CD8-positive, alpha-beta memory T cell (primary cell): ENCODE measurements around the gene DRC7. TPM values are rescaled to one million over a fixed set of nuclear protein-coding genes. Genes with fewer than 3 reads are reported as not detected.

ENCODE experiments used
- CTCF ChIA-PET: fragments of 350-600 bp; sonication (Branson Sonifier 250); formaldehyde crosslinking; loops from one replicate; lab custom pipeline; 2021; ENCODE audit warnings: antibody characterized with exemption; lab: Charles Lee
- POLR2A ChIA-PET: fragments of 350-600 bp; sonication (Branson Sonifier 250); formaldehyde crosslinking; loops from one replicate; lab custom pipeline; 2021; ENCODE audit warnings: antibody characterized with exemption; lab: Charles Lee
- DNase-seq, 5 donors: peaks; one replicate each; pipeline versions ENCODE4 v3.0.0 to v3.0.0-alpha.2; 2020 to 2022; ENCODE audit warnings: mixed read lengths in 1 of 5
- H3K27ac ChIP-seq: one replicate; pipeline ENCODE4 v1.7.0; 2013; ENCODE audit warnings: low read depth, mild to moderate bottlenecking, low read length, moderate library complexity
- H3K27me3 ChIP-seq: 2 replicates; pipeline ENCODE4 v1.7.0; 2013; ENCODE audit warnings: low read length, mild to moderate bottlenecking; ENCODE audit not compliant: insufficient read depth, poor library complexity, severe bottlenecking
- H3K36me3 ChIP-seq: 2 replicates; pipeline ENCODE4 v1.7.0; 2013; ENCODE audit warnings: mild to moderate bottlenecking, low read length, moderate library complexity; ENCODE audit not compliant: insufficient read depth
- H3K4me1 ChIP-seq: 2 replicates; pipeline ENCODE4 v1.7.0; 2013; ENCODE audit warnings: mild to moderate bottlenecking, low read length, moderate library complexity; ENCODE audit not compliant: insufficient read depth
- H3K4me3 ChIP-seq: 2 replicates; pipeline ENCODE4 v1.7.0; 2013; ENCODE audit warnings: mild to moderate bottlenecking, low read length
- H3K9me3 ChIP-seq: 2 replicates; pipeline ENCODE4 v1.7.0; 2013; ENCODE audit warnings: mild to moderate bottlenecking, low read length
- H3K27ac Mint-ChIP-seq, 8 donors: one replicate each; pipeline ENCODE4 v1.8.0; 2020 to 2021; ENCODE audit warnings: mixed read lengths in 8 of 8, mild to moderate bottlenecking in 6 of 8, inconsistent platforms in 3 of 8, moderate library complexity in 3 of 8
- H3K27me3 Mint-ChIP-seq, 2 donors: one replicate each; pipeline ENCODE4 v1.8.0; 2020 to 2021; ENCODE audit warnings: mixed read lengths in 2 of 2, mild to moderate bottlenecking in 1 of 2, moderate library complexity in 1 of 2
- H3K36me3 Mint-ChIP-seq, 3 donors: one replicate each; pipeline ENCODE4 v1.8.0; 2020 to 2021; ENCODE audit warnings: mixed read lengths in 3 of 3, inconsistent platforms in 1 of 3, mild to moderate bottlenecking in 1 of 3
- H3K4me1 Mint-ChIP-seq, 3 donors: one replicate each; pipeline ENCODE4 v1.8.0; 2020 to 2021; ENCODE audit warnings: mixed read lengths in 3 of 3, inconsistent platforms in 1 of 3, mild to moderate bottlenecking in 1 of 3
- H3K4me3 Mint-ChIP-seq, 7 donors: one replicate each; pipeline ENCODE4 v1.8.0; 2020 to 2021; ENCODE audit warnings: mixed read lengths in 7 of 7, mild to moderate bottlenecking in 6 of 7, moderate library complexity in 4 of 7, inconsistent platforms in 2 of 7
- H3K9me3 Mint-ChIP-seq, 5 donors: one replicate each; pipeline ENCODE4 v1.8.0; 2020 to 2022; ENCODE audit warnings: mixed read lengths in 5 of 5, mild to moderate bottlenecking in 3 of 5, moderate library complexity in 2 of 5, inconsistent platforms in 1 of 5
- polyA plus RNA-seq: library from polyadenylated mRNA; unstranded; fragments of 300-500 nt; fragmentation: Illumina TruSeq; gene quantifications from one replicate; pipeline ENCODE4 v1.2.3, GENCODE V29; 2021
- total RNA-seq, 2 experiments: library from RNA; stranded (reverse); gene quantifications; one replicate each; pipeline ENCODE4 v1.2.3, GENCODE V29; 2021

The DRC7 gene
- total and polyA plus RNA-seq, 3 experiments from 2014 or later: not detected

DNA sequence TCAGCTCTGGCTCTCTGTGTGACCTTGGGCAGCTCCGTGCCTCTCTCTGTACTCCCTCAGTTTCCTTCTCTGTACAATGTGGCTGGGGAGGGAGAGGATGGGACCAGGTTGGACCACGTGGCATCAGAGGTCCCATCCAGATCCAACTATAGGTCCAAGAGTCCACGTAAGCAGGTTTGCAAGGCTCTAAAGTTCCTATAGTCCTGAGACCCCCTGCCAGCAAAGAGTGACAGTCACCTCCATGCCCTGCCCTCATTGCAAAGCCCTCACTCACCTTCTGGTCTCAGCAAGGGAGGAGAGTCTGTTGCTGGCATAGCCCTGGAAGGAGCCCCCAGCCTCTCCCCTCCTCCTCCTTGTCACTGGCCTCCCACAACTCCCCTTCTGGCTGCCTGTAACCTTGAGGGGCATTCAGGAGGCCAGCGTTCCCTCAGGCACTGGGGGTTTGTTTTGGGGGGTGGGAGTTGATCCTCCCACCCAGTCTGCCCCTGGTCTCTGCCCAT lies 6.1 kb upstream of the DRC7 start:
- ChIA-PET CTCF (no interaction called here), POLR2A (no interaction called here)
- H3K4me1 ChIP-seq: peaks cover 13% of the 10 kb centered on the region
- H3K27ac ChIP-seq: peak overlapping the region; percentile 71
- Mint-ChIP-seq H3K27ac (peak overlapping the region in 7 of 8 donors; percentile 30 to 94 (median 66)), H3K27me3 (peaks cover 1 to 4% of the 10 kb centered on the region in 2 donors), H3K4me1 (peaks cover 13 to 17% (median 13%) of the 10 kb centered on the region in 3 donors), H3K4me3 (no peak overlapping the region), H3K9me3 (no peaks in the 10 kb centered on the region), H3K36me3 (peaks cover 0 to 1% (median 0%) of the 10 kb centered on the region in 3 donors)
- H3K36me3 ChIP-seq: no peaks in the 10 kb centered on the region
- H3K9me3 ChIP-seq: no peaks in the 10 kb centered on the region
- H3K4me3 ChIP-seq: no peak overlapping the region
- DNase-seq: no peak
- no peaks in the 10 kb centered on the region for H3K27me3 ChIP-seq

GRCh38 chr16:57688987-57689761 lies 5.4 kb upstream of the DRC7 start:
- H3K4me3 ChIP-seq: no peak overlapping the region
- H3K27me3 Mint-ChIP-seq: peaks cover 2 to 4% of the 10 kb centered on the region in 2 donors
- no peaks in the 10 kb centered on the region for H3K36me3 ChIP-seq
- H3K9me3 Mint-ChIP-seq: no peaks in the 10 kb centered on the region
- peaks cover 13 to 17% (median 13%) of the 10 kb centered on the region in 3 donors for H3K4me1 Mint-ChIP-seq
- H3K36me3 Mint-ChIP-seq: peaks cover 0 to 1% (median 0%) of the 10 kb centered on the region in 3 donors
- H3K9me3 ChIP-seq: no peaks in the 10 kb centered on the region
- H3K4me1 ChIP-seq: peaks cover 13% of the 10 kb centered on the region
- CTCF ChIA-PET: interaction anchor here (1.3 kb wide), 1 partner anchor 67 kb away, joined by 4 read pairs; no protein-coding TSS in a partner anchor
- peak overlapping the region in 5 of 7 donors; percentile 4 to 67 (median 63) for H3K4me3 Mint-ChIP-seq
- DNase-seq: no peak
- POLR2A ChIA-PET: no interaction called here
- H3K27me3 ChIP-seq: no peaks in the 10 kb centered on the region
- peak overlapping the region; percentile 38 to 94 (median 84) for H3K27ac Mint-ChIP-seq
- peak overlapping the region; percentile 71 for H3K27ac ChIP-seq

- Histone ChIP-seq H3K27ac (peak overlapping the region; percentile 71), H3K4me1 (peaks cover 13% of the 10 kb centered on the region), H3K27me3 (no peaks in the 10 kb centered on the region), H3K9me3 (no peaks in the 10 kb centered on the region), H3K36me3 (no peaks in the 10 kb centered on the region), H3K4me3 (peak overlapping the region; percentile 43)
- peak; percentile 6 to 73 (median 63) for DNase-seq
- Mint-ChIP-seq H3K27ac (peak overlapping the region; percentile 38 to 94 (median 81)), H3K9me3 (no peaks in the 10 kb centered on the region), H3K4me1 (peaks cover 15 to 21% (median 16%) of the 10 kb centered on the region in 3 donors), H3K36me3 (peaks cover 0 to 1% (median 0%) of the 10 kb centered on the region in 3 donors), H3K4me3 (peak overlapping the region in 5 of 7 donors; percentile 19 to 67 (median 53)), H3K27me3 (peaks cover 2 to 4% of the 10 kb centered on the region in 2 donors)
- POLR2A ChIA-PET: no interaction called here
- CTCF ChIA-PET: interaction anchor here (1.3 kb wide), 1 partner anchor 66 kb away, joined by 4 read pairs; no protein-coding TSS in a partner anchor
These were observed 4.6 kb upstream of the DRC7 start for GRCh38 chr16:57689762-57690558.

- Mint-ChIP-seq H3K4me3 (no peak overlapping the region), H3K4me1 (peaks cover 15 to 22% (median 16%) of the 10 kb centered on the region in 3 donors), H3K27ac (peak overlapping the region in 4 of 8 donors; percentile 14 to 66 (median 48)), H3K27me3 (peaks cover 2 to 10% of the 10 kb centered on the region in 2 donors), H3K36me3 (peaks cover 0 to 1% (median 0%) of the 10 kb centered on the region in 3 donors), H3K9me3 (no peaks in the 10 kb centered on the region)
- DNase-seq: no peak
- ChIA-PET CTCF (interaction anchor here (1.3 kb wide), 1 partner anchor 66 kb away, joined by 4 read pairs; no protein-coding TSS in a partner anchor), POLR2A (no interaction called here)
- H3K4me3 ChIP-seq: no peak overlapping the region
- H3K27ac ChIP-seq: no peak overlapping the region
- no peaks in the 10 kb centered on the region for H3K9me3 ChIP-seq
- no peaks in the 10 kb centered on the region for H3K27me3 ChIP-seq
- no peaks in the 10 kb centered on the region for H3K36me3 ChIP-seq
- H3K4me1 ChIP-seq: peaks cover 13% of the 10 kb centered on the region
These were observed 3.7 kb upstream of the DRC7 start for GRCh38 chr16:57690782-57691471.

GRCh38 chr16:57692636-57693035 lies 2.0 kb upstream of the DRC7 start:
- peaks cover 13% of the 10 kb centered on the region for H3K4me1 ChIP-seq
- no peaks in the 10 kb centered on the region for H3K9me3 ChIP-seq
- no peak overlapping the region for H3K27ac ChIP-seq
- Mint-ChIP-seq H3K36me3 (peaks cover 0 to 1% (median 0%) of the 10 kb centered on the region in 3 donors), H3K27ac (no peak overlapping the region), H3K9me3 (no peaks in the 10 kb centered on the region), H3K4me1 (peaks cover 15 to 22% (median 16%) of the 10 kb centered on the region in 3 donors), H3K4me3 (no peak overlapping the region), H3K27me3 (peaks cover 2 to 10% of the 10 kb centered on the region in 2 donors)
- DNase-seq: no peak
- no peak overlapping the region for H3K4me3 ChIP-seq
- no peaks in the 10 kb centered on the region for H3K27me3 ChIP-seq
- CTCF ChIA-PET: no interaction called here
- H3K36me3 ChIP-seq: no peaks in the 10 kb centered on the region
- POLR2A ChIA-PET: no interaction called here

DNA sequence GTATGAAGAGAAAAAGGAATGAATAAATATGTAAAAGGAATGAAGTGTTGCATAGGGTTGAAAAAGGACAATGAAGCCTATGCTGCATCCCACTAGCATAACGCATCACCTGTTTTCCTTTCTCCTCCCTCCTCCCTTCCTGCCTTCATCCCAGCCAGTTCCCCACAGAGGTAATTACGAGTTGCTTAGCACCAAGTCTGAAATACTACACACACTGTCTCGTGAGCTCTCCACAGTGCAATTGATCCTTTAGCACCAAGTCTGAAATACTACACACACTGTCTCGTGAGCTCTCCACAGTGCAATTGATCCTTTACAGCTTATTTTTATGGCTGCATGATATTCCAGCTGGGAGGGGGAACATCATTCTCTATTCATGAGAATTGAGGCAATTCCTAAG lies 1.1 kb upstream of the DRC7 start:
- POLR2A ChIA-PET: no interaction called here
- Histone ChIP-seq H3K27me3 (no peaks in the 10 kb centered on the region), H3K27ac (no peak overlapping the region), H3K9me3 (no peaks in the 10 kb centered on the region), H3K4me1 (peaks cover 13% of the 10 kb centered on the region), H3K4me3 (no peak overlapping the region), H3K36me3 (no peaks in the 10 kb centered on the region)
- H3K4me1 Mint-ChIP-seq: peaks cover 15 to 17% (median 16%) of the 10 kb centered on the region in 3 donors
- no peak for DNase-seq
- H3K4me3 Mint-ChIP-seq: no peak overlapping the region
- H3K27ac Mint-ChIP-seq: no peak overlapping the region
- H3K9me3 Mint-ChIP-seq: no peaks in the 10 kb centered on the region
- CTCF ChIA-PET: no interaction called here
- peaks cover 0 to 1% (median 0%) of the 10 kb centered on the region in 3 donors for H3K36me3 Mint-ChIP-seq
- peaks cover 2 to 10% of the 10 kb centered on the region in 2 donors for H3K27me3 Mint-ChIP-seq

- no peak for DNase-seq
- Mint-ChIP-seq H3K9me3 (no peaks in the 10 kb centered on the region), H3K27me3 (peaks cover 2 to 10% of the 10 kb centered on the region in 2 donors), H3K27ac (no peak overlapping the region), H3K36me3 (peaks cover 0 to 1% (median 0%) of the 10 kb centered on the region in 3 donors), H3K4me3 (no peak overlapping the region), H3K4me1 (peaks cover 13 to 15% (median 14%) of the 10 kb centered on the region in 3 donors)
- no peak overlapping the region for H3K27ac ChIP-seq
- POLR2A ChIA-PET: no interaction called here
- CTCF ChIA-PET: no interaction called here
- H3K27me3 ChIP-seq: no peaks in the 10 kb centered on the region
- H3K9me3 ChIP-seq: no peaks in the 10 kb centered on the region
- H3K4me3 ChIP-seq: no peak overlapping the region
- peaks cover 12% of the 10 kb centered on the region for H3K4me1 ChIP-seq
- no peaks in the 10 kb centered on the region for H3K36me3 ChIP-seq
These were observed 328 bp upstream of the DRC7 start for GRCh38 chr16:57694231-57694724.
